GM23248 (cell line): ENCODE data around the gene DCUN1D2. TPM values are rescaled to one million over a fixed set of nuclear protein-coding genes. Genes with fewer than 3 reads are reported as not detected.
A peak's percentile ranks its signal among the peaks of the same experiment; 100 is the strongest.

Source experiments
- DNase-seq: peaks from one replicate; pipeline ENCODE4 v3.0.0-alpha.2; 2015
- H2AFZ ChIP-seq: fragments of 200-600 bp; sonication (generic); 2 replicates; pipeline ENCODE4 v1.6.1; 2016; ENCODE audit warnings: antibody characterized with exemption
- H3F3A ChIP-seq: fragments of 200-600 bp; sonication (generic); 2 replicates; pipeline ENCODE4 v1.6.1; 2016; ENCODE audit warnings: mild to moderate bottlenecking, antibody characterized with exemption, mixed run types; ENCODE audit not compliant: insufficient read depth
- H3K27ac ChIP-seq: fragments of 200-600 bp; sonication (generic); 2 replicates; pipeline ENCODE4 v1.5.1; 2016; ENCODE audit warnings: mild to moderate bottlenecking
- H3K27me3 ChIP-seq: fragments of 200-600 bp; sonication (generic); replicated peaks from 2 replicates; pipeline ENCODE4 v1.6.1; 2016; ENCODE audit warnings: mild to moderate bottlenecking; ENCODE audit not compliant: insufficient read depth
- H3K36me3 ChIP-seq: fragments of 200-600 bp; sonication (generic); 2 replicates; pipeline ENCODE4 v1.6.1; 2016; ENCODE audit warnings: low read depth, mild to moderate bottlenecking
- H3K4me1 ChIP-seq: fragments of 200-600 bp; sonication (generic); 2 replicates; pipeline ENCODE4 v1.6.1; 2016; ENCODE audit warnings: mild to moderate bottlenecking; ENCODE audit not compliant: insufficient read depth
- H3K4me2 ChIP-seq: fragments of 200-600 bp; sonication (generic); one replicate; pipeline ENCODE4 v1.6.1; 2016; ENCODE audit warnings: mild to moderate bottlenecking; ENCODE audit not compliant: unreplicated experiment
- H3K4me3 ChIP-seq: fragments of 200-600 bp; sonication (generic); 2 replicates; pipeline ENCODE4 v1.5.1; 2016; ENCODE audit warnings: mild to moderate bottlenecking
- H3K79me2 ChIP-seq: fragments of 200-600 bp; sonication (generic); 2 replicates; pipeline ENCODE4 v1.6.1; 2016; ENCODE audit warnings: mild to moderate bottlenecking; ENCODE audit not compliant: insufficient read depth
- H3K9ac ChIP-seq: fragments of 200-600 bp; sonication (generic); 2 replicates; pipeline ENCODE4 v1.6.1; 2016; ENCODE audit warnings: mild to moderate bottlenecking
- H3K9me2 ChIP-seq: fragments of 200-600 bp; sonication (generic); 2 replicates; pipeline ENCODE4 v1.6.1; 2016; ENCODE audit warnings: mixed run types, mild to moderate bottlenecking, moderate library complexity; ENCODE audit not compliant: insufficient read depth
- H3K9me3 ChIP-seq: fragments of 200-600 bp; sonication (generic); one replicate; pipeline ENCODE4 v1.6.1; 2017; ENCODE audit warnings: low read depth
- H4K20me1 ChIP-seq: fragments of 200-600 bp; sonication (generic); 2 replicates; pipeline ENCODE4 v1.6.0; 2016; ENCODE audit not compliant: insufficient read depth
- EZH2 ChIP-seq: fragments of 200-600 bp; sonication (generic); IDR thresholded peaks from 2 replicates; pipeline ENCODE4 v1.6.1; 2018; ENCODE audit warnings: antibody characterized with exemption, mild to moderate bottlenecking; ENCODE audit not compliant: insufficient read depth, poor library complexity, severe bottlenecking
- EZH2phosphoT487 ChIP-seq: fragments of 200-600 bp; sonication (generic); IDR thresholded peaks from 2 replicates; pipeline ENCODE4 v1.6.1; 2018; ENCODE audit warnings: antibody characterized with exemption, moderate library complexity, mild to moderate bottlenecking, low read depth; ENCODE audit not compliant: insufficient read depth
- WGBS, 2 experiments: methylation state at CpG; one replicate each; pipeline ENCODE4 v1.1.6; 2015 to 2017; ENCODE audit warnings: low lambda C conversion rate in 2 of 2, low coverage in 1 of 2; ENCODE audit errors: missing lambda C conversion rate in 2 of 2; 5-methylcytosine and 5-hydroxymethylcytosine counted together
- in situ Hi-C: fragments of 300-500 bp; cut with MboI; formaldehyde crosslinking; loops from 2 replicates; pipeline ENCODE4 v1.15.0; 2020
- polyA plus RNA-seq: library from polyadenylated mRNA; unstranded; fragments of >200 nt; fragmentation: Nextera tagmentation; extraction: Ambion mirVana; gene quantifications from 2 replicates; pipeline ENCODE4 v1.2.1, GENCODE V29; 2016
- total RNA-seq: library from RNA; depleted of rRNA; stranded (reverse); fragments of >200 nt; shearing (Covaris generic); gene quantifications from 2 replicates; pipeline ENCODE4 v1.2.3, GENCODE V29; 2014

Gene DCUN1D2
- total and polyA plus RNA-seq, 2 experiments from 2014 or later: 7.2 to 9.9 TPM

DNA sequence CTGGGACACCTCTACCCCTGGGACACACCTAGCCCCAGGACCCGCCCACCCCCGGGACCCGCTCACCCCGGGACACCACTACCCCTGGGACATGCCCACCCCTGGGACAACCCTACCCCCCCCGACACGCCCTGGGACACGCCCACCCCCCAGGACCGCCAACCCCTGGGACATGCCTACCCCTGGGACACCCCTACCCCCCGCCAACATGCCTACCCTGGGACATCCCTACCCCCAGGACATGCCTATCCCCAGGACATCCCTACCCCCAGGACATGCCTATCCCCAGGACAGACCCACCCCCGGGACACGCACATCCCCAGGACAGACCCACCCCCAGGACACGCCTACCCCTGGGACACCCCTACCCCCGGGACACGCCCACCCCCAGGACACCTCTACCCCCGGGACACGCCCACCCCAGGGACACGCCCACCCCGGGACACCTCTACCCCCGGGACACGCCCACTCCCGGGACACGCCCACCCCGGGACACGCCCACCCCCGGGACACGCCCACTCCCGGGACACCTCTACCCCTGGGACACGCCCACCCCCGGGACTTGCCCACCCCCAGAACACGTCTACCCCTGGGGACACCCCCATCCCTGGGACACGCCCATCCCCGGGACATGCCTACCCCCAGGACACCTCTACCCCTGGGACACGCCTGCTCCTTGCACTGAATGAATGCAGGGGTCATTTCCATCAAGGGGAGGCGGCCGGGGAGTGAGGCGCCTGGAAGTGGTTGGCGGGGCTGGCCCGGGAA, 69.5 kb downstream of the DCUN1D2 start:
- WGBS, 2 experiments: 38 to 43% methylated on average over 14 to 27 of the region's 38 CpGs
- Histone ChIP-seq H3K27me3 (no peaks in the 10 kb centered on the region), H3K36me3 (no peaks in the 10 kb centered on the region), H4K20me1 (no peaks in the 10 kb centered on the region), H3K27ac (no peak overlapping the region), H3K79me2 (no peaks in the 10 kb centered on the region), H3K9me2 (no peaks in the 10 kb centered on the region), H3F3A (0 out of 2 replicates have a peak, but pooled peaks cover 7% of the 10 kb centered on the region), H3K9me3 (no peaks in the 10 kb centered on the region), H3K4me1 (peaks cover 6% of the 10 kb centered on the region; the same call in 1 of the 2 replicates), H2AFZ (no peak overlapping the region), H3K4me2 (peak overlapping the region; percentile 5), H3K9ac (no peak overlapping the region), H3K4me3 (no peak overlapping the region)
- peak; percentile 20 for DNase-seq
- in situ Hi-C loops: no loop called here
- TF ChIP-seq EZH2: no peak
- TF ChIP-seq EZH2phosphoT487: no peak

DNA sequence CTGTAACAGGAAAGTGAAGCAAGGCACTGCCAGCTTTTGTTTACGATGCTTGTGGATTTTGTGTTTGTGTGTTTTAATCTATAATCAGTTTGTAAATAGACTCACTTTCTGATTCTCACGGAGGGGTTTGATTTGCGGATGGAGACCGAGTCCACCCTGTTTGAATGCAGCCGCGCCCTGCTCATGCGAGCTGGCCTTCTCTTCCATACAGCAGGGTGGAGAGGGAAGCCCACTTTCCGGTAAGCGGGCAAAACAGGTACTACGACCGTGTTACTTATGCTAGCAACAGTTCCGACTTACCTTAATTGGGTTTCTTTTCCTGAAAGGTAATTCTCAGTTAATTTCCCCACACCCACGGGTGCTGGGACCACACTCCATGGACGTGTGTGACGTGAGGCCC, 70.3 kb downstream of the DCUN1D2 start:
- Histone ChIP-seq H3K9me2 (no peaks in the 10 kb centered on the region), H3K4me2 (no peak overlapping the region), H3K4me1 (peaks cover 6% of the 10 kb centered on the region; the same call in 1 of the 2 replicates), H3K27ac (no peak overlapping the region), H3K79me2 (no peaks in the 10 kb centered on the region), H2AFZ (no peak overlapping the region), H3K36me3 (no peaks in the 10 kb centered on the region), H3K27me3 (no peaks in the 10 kb centered on the region), H3F3A (0 out of 2 replicates have a peak, but pooled peaks cover 7% of the 10 kb centered on the region), H3K4me3 (no peak overlapping the region), H3K9ac (no peak overlapping the region), H4K20me1 (no peaks in the 10 kb centered on the region), H3K9me3 (no peaks in the 10 kb centered on the region)
- no peak for TF ChIP-seq EZH2phosphoT487
- TF ChIP-seq EZH2: no peak
- 84 to 88% methylated on average over 15 of the region's 15 CpGs for WGBS, 2 experiments
- in situ Hi-C loops: no loop called here
- DNase-seq: no peak

DNA sequence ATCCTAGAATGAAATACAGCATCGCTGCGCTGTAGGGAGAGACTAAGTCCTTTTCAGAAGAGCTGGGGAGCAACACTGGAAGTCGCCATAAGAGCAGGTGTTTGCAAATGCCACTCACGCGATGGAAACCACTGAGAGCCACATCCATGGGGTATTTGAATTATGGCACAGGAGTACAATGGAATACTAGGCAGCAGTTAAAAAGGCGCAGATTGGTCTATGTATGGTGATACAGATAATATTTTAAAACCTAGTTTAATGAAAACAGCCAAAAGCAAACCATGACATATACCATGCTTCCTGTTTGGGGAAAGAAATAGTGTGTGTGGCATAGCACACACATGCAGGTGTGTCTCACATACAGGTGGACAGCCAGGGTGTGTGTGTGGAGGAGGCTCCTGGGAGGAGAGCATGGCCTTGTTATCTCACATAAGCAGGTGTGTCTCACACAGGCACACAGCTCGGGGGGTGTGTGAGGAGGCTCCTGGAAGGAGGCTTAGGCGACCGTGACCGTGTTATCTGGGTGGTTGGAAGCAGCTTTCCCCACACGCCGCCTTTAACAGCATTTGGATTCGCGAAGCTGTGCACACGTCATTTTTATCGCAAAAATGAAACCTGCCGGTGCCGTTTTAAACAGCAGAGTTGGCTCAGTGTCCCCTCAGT, 70.8 kb downstream of the DCUN1D2 start:
- Histone ChIP-seq H3K79me2 (no peaks in the 10 kb centered on the region), H3F3A (0 out of 2 replicates have a peak, but pooled peaks cover 7% of the 10 kb centered on the region), H3K36me3 (no peaks in the 10 kb centered on the region), H2AFZ (no peak overlapping the region), H3K9me2 (no peaks in the 10 kb centered on the region), H3K9ac (no peak overlapping the region), H3K27me3 (no peaks in the 10 kb centered on the region), H3K4me2 (no peak overlapping the region), H4K20me1 (no peaks in the 10 kb centered on the region), H3K27ac (no peak overlapping the region), H3K9me3 (no peaks in the 10 kb centered on the region), H3K4me1 (peaks cover 6% of the 10 kb centered on the region; the same call in 1 of the 2 replicates), H3K4me3 (no peak overlapping the region)
- WGBS, 2 experiments: 92% methylated on average over 18 of the region's 18 CpGs
- in situ Hi-C loops: no loop called here
- TF ChIP-seq EZH2phosphoT487: no peak
- TF ChIP-seq EZH2: no peak
- DNase-seq: no peak

DNA sequence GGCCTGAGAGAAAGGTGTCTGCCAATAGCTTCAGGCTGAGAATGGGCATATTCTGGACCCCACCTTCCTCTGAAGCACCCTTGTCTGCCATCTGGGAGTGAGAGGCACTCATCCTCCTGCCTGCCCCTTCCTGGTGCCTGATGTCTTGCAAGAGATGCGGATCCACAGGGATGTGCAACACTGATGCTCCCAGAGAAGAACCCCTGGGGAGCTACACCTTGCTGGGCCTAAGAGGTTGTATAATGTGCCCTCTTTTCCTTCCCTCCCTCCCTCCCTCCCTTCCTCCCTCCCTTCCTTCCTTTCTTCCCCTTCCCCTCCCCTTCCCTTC, 71.8 kb downstream of the DCUN1D2 start:
- WGBS, 2 experiments: 100% methylated on average over 1 of the region's 1 CpG
- Histone ChIP-seq H3K9me2 (no peaks in the 10 kb centered on the region), H3K4me3 (no peak overlapping the region), H3K36me3 (no peaks in the 10 kb centered on the region), H3F3A (0 out of 2 replicates have a peak, but pooled peaks cover 7% of the 10 kb centered on the region), H3K9ac (no peak overlapping the region), H4K20me1 (no peaks in the 10 kb centered on the region), H3K4me1 (peaks cover 11% of the 10 kb centered on the region; the same call in 1 of the 2 replicates), H3K9me3 (no peaks in the 10 kb centered on the region), H3K4me2 (no peak overlapping the region), H3K79me2 (no peaks in the 10 kb centered on the region), H3K27me3 (no peaks in the 10 kb centered on the region), H2AFZ (no peak overlapping the region), H3K27ac (no peak overlapping the region)
- no peak for DNase-seq
- TF ChIP-seq EZH2phosphoT487 (no peak), EZH2 (no peak)
- in situ Hi-C loops: no loop called here
